DOHH2 (cell line): ENCODE data around the gene GDF9.

Experiments used
- CTCF ChIP-seq: fragments of 200-600 bp; sonication (generic); IDR thresholded peaks from one replicate; pipeline ENCODE4 v1.5.1; 2014; ENCODE audit warnings: antibody characterized with exemption, mild to moderate bottlenecking, low read depth, low read length; ENCODE audit not compliant: poor library complexity, severe bottlenecking
- EZH2phosphoT487 ChIP-seq: fragments of 200-600 bp; sonication (generic); IDR thresholded peaks from 2 replicates; pipeline ENCODE4 v1.6.1; 2017; ENCODE audit warnings: borderline replicate concordance, mild to moderate bottlenecking, antibody characterized with exemption, low read length, moderate library complexity, mixed read lengths

GRCh38 chr5:132840313-132840712 is 26.0 kb downstream of the GDF9 start:
- TF ChIP-seq CTCF (no peak), EZH2phosphoT487 (no peak)
